ENCODE measurements around the gene ZNF675. TPM values are rescaled to one million over a fixed set of nuclear protein-coding genes. Genes with fewer than 3 reads are reported as not detected.
A peak's percentile ranks its signal among the peaks of the same experiment; 100 is the strongest.

ZNF675 gene
- total and polyA plus RNA-seq, 9 of the 15 experiments (the other 6 are each of a cell fraction or from before 2014, with no cell fraction given): 12.9 to 26.5 (median 17.2) TPM

DNA sequence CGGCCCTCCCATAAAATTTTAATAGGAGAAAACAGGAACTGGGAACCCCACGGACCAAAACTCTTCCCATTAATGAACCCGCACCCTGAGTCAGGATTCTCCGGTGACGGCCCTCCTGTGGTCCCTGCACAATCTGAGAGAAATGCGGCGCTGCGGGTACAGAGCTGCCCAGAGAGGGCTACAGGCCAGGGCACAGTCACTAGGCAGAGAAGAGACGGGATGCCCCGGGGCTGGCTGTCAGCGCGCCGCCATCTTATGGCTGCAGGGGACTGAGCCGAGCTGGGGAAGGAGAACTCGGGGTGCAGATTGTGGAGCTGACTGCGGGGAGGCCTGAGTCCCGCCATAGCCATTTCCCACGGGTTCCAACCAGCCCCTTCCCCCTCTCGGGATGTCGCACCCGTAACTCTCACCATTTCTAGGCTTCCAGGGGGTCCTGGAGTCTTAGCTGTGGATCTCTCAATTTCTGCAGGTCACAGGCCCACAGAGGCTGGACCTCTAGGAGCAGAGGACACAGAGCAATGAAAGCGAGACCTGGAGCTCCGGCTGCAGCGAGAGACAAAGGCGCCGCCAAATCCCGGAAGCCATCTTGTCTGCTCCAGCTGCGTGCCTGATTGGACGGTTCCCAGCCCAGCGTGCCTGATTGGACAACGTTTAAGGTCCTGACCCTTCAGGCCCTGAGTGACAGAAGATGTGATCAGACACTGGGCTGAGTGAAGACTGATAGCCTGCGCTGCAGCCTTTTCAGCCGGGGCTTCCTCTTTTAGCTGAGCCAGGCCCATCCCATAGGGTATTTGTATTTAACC lies at the start of gene ZNF675 (continued):
- no peak for TF ChIP-seq SMAD4 (CRISPR knock-in tag; conservative IDR thresholded peaks at IDR 0.05)
- TF ChIP-seq TAF1 (IDR thresholded peaks at IDR 0.05; ENCODE audit: control insufficient read depth, extremely low read depth, insufficient read depth, low read length, severe bottlenecking): peak; percentile 86
- no peak for TF ChIP-seq RBM14 (IDR thresholded peaks at IDR 0.05; ENCODE audit: borderline replicate concordance, insufficient read depth, low read depth, low read length)
- TF ChIP-seq, protein P1, sequence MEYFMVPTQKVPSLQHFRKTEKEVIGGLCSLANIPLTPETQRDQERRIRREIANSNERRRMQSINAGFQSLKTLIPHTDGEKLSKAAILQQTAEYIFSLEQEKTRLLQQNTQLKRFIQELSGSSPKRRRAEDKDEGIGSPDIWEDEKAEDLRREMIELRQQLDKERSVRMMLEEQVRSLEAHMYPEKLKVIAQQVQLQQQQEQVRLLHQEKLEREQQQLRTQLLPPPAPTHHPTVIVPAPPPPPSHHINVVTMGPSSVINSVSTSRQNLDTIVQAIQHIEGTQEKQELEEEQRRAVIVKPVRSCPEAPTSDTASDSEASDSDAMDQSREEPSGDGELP (CRISPR knock-in tag; IDR thresholded peaks at IDR 0.05; ENCODE audit: borderline replicate concordance): no peak
- TF ChIP-seq HLTF (IDR thresholded peaks at IDR 0.05): no peak
- TF ChIP-seq, protein P2, sequence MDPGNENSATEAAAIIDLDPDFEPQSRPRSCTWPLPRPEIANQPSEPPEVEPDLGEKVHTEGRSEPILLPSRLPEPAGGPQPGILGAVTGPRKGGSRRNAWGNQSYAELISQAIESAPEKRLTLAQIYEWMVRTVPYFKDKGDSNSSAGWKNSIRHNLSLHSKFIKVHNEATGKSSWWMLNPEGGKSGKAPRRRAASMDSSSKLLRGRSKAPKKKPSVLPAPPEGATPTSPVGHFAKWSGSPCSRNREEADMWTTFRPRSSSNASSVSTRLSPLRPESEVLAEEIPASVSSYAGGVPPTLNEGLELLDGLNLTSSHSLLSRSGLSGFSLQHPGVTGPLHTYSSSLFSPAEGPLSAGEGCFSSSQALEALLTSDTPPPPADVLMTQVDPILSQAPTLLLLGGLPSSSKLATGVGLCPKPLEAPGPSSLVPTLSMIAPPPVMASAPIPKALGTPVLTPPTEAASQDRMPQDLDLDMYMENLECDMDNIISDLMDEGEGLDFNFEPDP (CRISPR knock-in tag; IDR thresholded peaks at IDR 0.05): no peak
- TF ChIP-seq HNRNPL (IDR thresholded peaks at IDR 0.05; ENCODE audit: low read depth, low read length): no peak
- peak; percentile 85 for TF ChIP-seq TAF7 (tag; IDR thresholded peaks at IDR 0.05)
- no peak for TF ChIP-seq HIVEP1 (CRISPR knock-in tag; IDR thresholded peaks at IDR 0.05)
- TF ChIP-seq PPARD (CRISPR knock-in tag; IDR thresholded peaks at IDR 0.05): no peak
- TF ChIP-seq, protein P3, sequence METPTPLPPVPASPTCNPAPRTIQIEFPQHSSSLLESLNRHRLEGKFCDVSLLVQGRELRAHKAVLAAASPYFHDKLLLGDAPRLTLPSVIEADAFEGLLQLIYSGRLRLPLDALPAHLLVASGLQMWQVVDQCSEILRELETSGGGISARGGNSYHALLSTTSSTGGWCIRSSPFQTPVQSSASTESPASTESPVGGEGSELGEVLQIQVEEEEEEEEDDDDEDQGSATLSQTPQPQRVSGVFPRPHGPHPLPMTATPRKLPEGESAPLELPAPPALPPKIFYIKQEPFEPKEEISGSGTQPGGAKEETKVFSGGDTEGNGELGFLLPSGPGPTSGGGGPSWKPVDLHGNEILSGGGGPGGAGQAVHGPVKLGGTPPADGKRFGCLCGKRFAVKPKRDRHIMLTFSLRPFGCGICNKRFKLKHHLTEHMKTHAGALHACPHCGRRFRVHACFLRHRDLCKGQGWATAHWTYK (CRISPR knock-in tag; IDR thresholded peaks at IDR 0.05): no peak
- no peak for TF ChIP-seq KLF10 (CRISPR knock-in tag; IDR thresholded peaks at IDR 0.05)
- TF ChIP-seq, protein P4, sequence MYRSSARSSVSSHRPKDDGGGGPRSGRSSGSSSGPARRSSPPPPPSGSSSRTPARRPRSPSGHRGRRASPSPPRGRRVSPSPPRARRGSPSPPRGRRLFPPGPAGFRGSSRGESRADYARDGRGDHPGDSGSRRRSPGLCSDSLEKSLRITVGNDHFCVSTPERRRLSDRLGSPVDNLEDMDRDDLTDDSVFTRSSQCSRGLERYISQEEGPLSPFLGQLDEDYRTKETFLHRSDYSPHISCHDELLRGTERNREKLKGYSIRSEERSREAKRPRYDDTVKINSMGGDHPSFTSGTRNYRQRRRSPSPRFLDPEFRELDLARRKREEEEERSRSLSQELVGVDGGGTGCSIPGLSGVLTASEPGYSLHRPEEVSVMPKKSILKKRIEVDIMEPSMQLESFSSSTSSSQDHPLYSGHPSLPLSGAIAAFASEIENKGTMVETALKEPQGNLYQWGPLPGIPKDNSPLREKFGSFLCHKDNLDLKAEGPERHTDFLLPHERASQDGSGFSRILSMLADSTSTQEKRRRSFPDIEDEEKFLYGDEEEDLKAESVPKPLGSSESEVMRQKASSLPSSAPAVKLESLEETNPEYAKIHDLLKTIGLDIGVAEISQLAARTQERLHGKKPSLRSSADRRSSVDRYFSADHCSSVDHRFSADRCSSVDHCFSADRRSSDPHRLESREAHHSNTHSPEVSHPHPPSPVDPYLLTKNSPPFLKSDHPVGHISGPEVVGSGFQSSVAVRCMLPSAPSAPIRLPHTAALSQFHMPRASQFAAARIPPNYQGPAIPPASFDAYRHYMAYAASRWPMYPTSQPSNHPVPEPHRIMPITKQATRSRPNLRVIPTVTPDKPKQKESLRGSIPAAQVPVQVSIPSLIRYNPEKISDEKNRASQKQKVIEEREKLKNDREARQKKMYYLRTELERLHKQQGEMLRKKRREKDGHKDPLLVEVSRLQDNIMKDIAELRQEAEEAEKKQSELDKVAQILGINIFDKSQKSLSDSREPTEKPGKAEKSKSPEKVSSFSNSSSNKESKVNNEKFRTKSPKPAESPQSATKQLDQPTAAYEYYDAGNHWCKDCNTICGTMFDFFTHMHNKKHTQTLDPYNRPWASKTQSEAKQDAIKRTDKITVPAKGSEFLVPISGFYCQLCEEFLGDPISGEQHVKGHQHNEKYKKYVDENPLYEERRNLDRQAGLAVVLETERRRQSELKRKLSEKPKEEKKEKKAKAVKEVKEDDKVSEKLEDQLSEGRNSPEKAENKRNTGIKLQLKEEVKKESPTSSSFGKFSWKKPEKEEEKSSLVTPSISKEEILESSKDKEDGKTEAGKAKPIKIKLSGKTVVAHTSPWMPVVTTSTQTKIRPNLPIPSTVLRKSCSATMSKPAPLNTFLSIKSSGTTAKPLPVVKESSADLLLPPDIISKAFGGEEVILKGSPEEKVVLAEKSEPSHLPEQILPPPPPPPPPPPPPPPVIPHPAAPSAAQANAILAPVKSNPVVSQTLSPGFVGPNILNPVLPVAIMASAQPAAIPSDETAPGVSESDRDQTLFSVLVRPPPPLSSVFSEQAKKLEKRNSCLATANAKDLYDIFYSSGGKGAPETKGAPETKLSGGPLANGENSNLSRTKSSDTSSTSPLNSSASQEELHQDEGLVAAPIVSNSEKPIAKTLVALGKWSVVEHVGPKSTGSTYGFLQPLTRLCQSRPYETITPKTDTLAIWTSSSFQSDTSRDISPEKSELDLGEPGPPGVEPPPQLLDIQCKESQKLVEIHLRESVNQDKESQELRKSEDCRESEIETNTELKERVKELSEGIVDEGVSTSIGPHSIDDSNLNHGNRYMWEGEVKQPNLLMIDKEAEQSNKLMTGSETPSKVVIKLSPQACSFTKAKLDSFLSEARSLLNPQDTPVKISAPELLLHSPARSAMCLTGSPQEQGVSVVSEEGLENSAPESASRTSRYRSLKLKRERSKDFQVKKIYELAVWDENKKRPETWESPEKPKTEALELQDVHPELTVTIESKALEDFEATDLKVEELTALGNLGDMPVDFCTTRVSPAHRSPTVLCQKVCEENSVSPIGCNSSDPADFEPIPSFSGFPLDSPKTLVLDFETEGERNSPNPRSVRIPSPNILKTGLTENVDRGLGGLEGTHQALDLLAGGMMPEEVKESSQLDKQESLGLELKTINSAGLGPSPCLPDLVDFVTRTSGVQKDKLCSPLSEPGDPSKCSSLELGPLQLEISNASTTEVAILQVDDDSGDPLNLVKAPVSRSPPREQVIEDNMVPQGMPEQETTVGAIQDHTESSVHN (IDR thresholded peaks at IDR 0.05; ENCODE audit: borderline replicate concordance in 1 of 2, low read depth in 1 of 2): no peak
- no peak for TF ChIP-seq CCAR2 (IDR thresholded peaks at IDR 0.05; ENCODE audit: low read depth, low read length)
- TF ChIP-seq CBX1 (IDR thresholded peaks at IDR 0.05; ENCODE audit: low read depth): peak; percentile 65; the same call in 1 of the 2 replicates
